ENCODE measurements around the gene CD5L. TPM values are rescaled to one million over a fixed set of nuclear protein-coding genes. Genes with fewer than 3 reads are reported as not detected.

The CD5L gene
- polyA plus RNA-seq, 1 donor from 2014 or later: not detected

DNA sequence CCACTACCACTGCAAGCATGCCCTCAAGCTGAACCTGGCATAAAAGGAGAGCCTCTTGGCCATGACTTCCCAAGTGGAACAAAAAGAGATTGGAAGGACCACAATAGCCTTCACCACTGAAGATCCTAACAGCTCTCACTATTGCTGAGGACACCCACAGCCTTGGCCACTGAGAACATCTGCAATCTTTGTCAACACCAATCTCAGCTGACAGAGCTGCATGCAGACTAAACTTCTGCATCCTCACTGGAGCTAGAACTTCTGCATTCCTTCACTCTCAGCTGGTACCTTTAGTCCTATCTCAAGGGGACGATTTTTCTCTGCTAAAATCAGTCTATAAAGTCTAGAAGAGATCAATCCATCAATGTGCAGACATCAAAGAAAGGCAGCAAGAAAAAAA, 56.4 kb downstream of the CD5L start:
- Histone ChIP-seq H3K27me3 (ENCODE audit: insufficient read depth, low read depth, low read length) (no peaks in the 10 kb centered on the region), H3K27ac (ENCODE audit: low read length) (no peak overlapping the region), H2AFZ (ENCODE audit: low read depth, low read length) (no peak overlapping the region), H3K36me3 (ENCODE audit: insufficient read depth, low read length) (no peaks in the 10 kb centered on the region), H3K9ac (ENCODE audit: low read length) (no peak overlapping the region), H4K20me1 (ENCODE audit: insufficient read depth) (no peaks in the 10 kb centered on the region), H3K4me3 (ENCODE audit: low read length) (no peak overlapping the region), H3K9me2 (ENCODE audit: insufficient read depth, low read length) (no peaks in the 10 kb centered on the region), H3K79me2 (replicated peaks; ENCODE audit: insufficient read depth, low read length) (no peaks in the 10 kb centered on the region), H3F3A (ENCODE audit: insufficient read depth, low read length, poor library complexity, severe bottlenecking) (no peaks in the 10 kb centered on the region), H3K4me2 (ENCODE audit: low read length) (no peak overlapping the region), H3K9me3 (ENCODE audit: low read length) (no peaks in the 10 kb centered on the region)
- TF ChIP-seq EP300 (conservative IDR thresholded peaks at IDR 0.05; ENCODE audit: poor library complexity, severe bottlenecking) (no peak), EZH2 (IDR thresholded peaks at IDR 0.05; ENCODE audit: borderline replicate concordance, insufficient read depth, low read length, poor library complexity, severe bottlenecking) (no peak), SMC3 (conservative IDR thresholded peaks at IDR 0.05; ENCODE audit: poor library complexity) (no peak), POLR2AphosphoS5 (IDR thresholded peaks at IDR 0.05) (no peak), TAF1 (IDR thresholded peaks at IDR 0.05; ENCODE audit: low read depth) (no peak), MXI1 (conservative IDR thresholded peaks at IDR 0.05; ENCODE audit: poor library complexity, severe bottlenecking) (no peak), RAD21 (conservative IDR thresholded peaks at IDR 0.05) (no peak)
- TF ChIP-seq, protein P1, sequence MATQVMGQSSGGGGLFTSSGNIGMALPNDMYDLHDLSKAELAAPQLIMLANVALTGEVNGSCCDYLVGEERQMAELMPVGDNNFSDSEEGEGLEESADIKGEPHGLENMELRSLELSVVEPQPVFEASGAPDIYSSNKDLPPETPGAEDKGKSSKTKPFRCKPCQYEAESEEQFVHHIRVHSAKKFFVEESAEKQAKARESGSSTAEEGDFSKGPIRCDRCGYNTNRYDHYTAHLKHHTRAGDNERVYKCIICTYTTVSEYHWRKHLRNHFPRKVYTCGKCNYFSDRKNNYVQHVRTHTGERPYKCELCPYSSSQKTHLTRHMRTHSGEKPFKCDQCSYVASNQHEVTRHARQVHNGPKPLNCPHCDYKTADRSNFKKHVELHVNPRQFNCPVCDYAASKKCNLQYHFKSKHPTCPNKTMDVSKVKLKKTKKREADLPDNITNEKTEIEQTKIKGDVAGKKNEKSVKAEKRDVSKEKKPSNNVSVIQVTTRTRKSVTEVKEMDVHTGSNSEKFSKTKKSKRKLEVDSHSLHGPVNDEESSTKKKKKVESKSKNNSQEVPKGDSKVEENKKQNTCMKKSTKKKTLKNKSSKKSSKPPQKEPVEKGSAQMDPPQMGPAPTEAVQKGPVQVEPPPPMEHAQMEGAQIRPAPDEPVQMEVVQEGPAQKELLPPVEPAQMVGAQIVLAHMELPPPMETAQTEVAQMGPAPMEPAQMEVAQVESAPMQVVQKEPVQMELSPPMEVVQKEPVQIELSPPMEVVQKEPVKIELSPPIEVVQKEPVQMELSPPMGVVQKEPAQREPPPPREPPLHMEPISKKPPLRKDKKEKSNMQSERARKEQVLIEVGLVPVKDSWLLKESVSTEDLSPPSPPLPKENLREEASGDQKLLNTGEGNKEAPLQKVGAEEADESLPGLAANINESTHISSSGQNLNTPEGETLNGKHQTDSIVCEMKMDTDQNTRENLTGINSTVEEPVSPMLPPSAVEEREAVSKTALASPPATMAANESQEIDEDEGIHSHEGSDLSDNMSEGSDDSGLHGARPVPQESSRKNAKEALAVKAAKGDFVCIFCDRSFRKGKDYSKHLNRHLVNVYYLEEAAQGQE (IDR thresholded peaks at IDR 0.05; ENCODE audit: borderline replicate concordance): no peak
- TF ChIP-seq, protein P2, sequence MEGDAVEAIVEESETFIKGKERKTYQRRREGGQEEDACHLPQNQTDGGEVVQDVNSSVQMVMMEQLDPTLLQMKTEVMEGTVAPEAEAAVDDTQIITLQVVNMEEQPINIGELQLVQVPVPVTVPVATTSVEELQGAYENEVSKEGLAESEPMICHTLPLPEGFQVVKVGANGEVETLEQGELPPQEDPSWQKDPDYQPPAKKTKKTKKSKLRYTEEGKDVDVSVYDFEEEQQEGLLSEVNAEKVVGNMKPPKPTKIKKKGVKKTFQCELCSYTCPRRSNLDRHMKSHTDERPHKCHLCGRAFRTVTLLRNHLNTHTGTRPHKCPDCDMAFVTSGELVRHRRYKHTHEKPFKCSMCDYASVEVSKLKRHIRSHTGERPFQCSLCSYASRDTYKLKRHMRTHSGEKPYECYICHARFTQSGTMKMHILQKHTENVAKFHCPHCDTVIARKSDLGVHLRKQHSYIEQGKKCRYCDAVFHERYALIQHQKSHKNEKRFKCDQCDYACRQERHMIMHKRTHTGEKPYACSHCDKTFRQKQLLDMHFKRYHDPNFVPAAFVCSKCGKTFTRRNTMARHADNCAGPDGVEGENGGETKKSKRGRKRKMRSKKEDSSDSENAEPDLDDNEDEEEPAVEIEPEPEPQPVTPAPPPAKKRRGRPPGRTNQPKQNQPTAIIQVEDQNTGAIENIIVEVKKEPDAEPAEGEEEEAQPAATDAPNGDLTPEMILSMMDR (IDR thresholded peaks at IDR 0.05; ENCODE audit: poor library complexity, severe bottlenecking): no peak

DNA sequence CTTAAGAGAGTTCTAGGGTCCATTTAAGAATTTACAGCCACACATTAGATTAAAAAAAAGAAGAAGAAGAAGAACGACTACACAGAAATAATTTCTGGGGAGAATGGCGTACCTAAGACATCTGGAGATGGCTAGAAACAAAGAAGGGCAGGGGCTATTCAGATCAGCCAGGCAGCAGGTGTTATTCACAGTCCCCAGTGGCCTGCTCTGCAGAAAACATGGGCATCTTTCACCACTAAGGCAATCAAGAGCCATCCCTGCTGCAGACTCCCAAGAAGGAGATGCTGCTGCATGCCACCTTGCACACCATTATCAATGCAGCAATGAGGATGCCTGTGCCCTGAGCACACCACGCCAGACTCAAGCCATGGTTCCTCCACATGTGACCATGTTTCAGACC, 56.8 kb downstream of the CD5L start:
- Histone ChIP-seq H3K27ac (ENCODE audit: low read length) (no peak overlapping the region), H3K79me2 (replicated peaks; ENCODE audit: insufficient read depth, low read length) (no peaks in the 10 kb centered on the region), H3K4me3 (ENCODE audit: low read length) (no peak overlapping the region), H3K36me3 (ENCODE audit: insufficient read depth, low read length) (no peaks in the 10 kb centered on the region), H3F3A (ENCODE audit: insufficient read depth, low read length, poor library complexity, severe bottlenecking) (no peaks in the 10 kb centered on the region), H3K4me2 (ENCODE audit: low read length) (no peak overlapping the region), H3K9me2 (ENCODE audit: insufficient read depth, low read length) (no peaks in the 10 kb centered on the region), H2AFZ (ENCODE audit: low read depth, low read length) (no peak overlapping the region), H3K9ac (ENCODE audit: low read length) (no peak overlapping the region), H3K27me3 (ENCODE audit: insufficient read depth, low read depth, low read length) (no peaks in the 10 kb centered on the region), H4K20me1 (ENCODE audit: insufficient read depth) (no peaks in the 10 kb centered on the region), H3K9me3 (ENCODE audit: low read length) (no peaks in the 10 kb centered on the region)
- TF ChIP-seq RAD21 (conservative IDR thresholded peaks at IDR 0.05) (no peak), POLR2AphosphoS5 (IDR thresholded peaks at IDR 0.05) (no peak), EZH2 (IDR thresholded peaks at IDR 0.05; ENCODE audit: borderline replicate concordance, insufficient read depth, low read length, poor library complexity, severe bottlenecking) (no peak), TAF1 (IDR thresholded peaks at IDR 0.05; ENCODE audit: low read depth) (no peak), SMC3 (conservative IDR thresholded peaks at IDR 0.05; ENCODE audit: poor library complexity) (no peak), MXI1 (conservative IDR thresholded peaks at IDR 0.05; ENCODE audit: poor library complexity, severe bottlenecking) (no peak)
- TF ChIP-seq, protein P2 (IDR thresholded peaks at IDR 0.05; ENCODE audit: poor library complexity, severe bottlenecking): no peak
- TF ChIP-seq, protein P1 (IDR thresholded peaks at IDR 0.05; ENCODE audit: borderline replicate concordance): no peak

Data from neural cell (in vitro differentiated cells).